ENCODE results near the gene CDK18.
A peak's percentile ranks its signal among the peaks of the same experiment; 100 is the strongest.

Gene CDK18

DNA sequence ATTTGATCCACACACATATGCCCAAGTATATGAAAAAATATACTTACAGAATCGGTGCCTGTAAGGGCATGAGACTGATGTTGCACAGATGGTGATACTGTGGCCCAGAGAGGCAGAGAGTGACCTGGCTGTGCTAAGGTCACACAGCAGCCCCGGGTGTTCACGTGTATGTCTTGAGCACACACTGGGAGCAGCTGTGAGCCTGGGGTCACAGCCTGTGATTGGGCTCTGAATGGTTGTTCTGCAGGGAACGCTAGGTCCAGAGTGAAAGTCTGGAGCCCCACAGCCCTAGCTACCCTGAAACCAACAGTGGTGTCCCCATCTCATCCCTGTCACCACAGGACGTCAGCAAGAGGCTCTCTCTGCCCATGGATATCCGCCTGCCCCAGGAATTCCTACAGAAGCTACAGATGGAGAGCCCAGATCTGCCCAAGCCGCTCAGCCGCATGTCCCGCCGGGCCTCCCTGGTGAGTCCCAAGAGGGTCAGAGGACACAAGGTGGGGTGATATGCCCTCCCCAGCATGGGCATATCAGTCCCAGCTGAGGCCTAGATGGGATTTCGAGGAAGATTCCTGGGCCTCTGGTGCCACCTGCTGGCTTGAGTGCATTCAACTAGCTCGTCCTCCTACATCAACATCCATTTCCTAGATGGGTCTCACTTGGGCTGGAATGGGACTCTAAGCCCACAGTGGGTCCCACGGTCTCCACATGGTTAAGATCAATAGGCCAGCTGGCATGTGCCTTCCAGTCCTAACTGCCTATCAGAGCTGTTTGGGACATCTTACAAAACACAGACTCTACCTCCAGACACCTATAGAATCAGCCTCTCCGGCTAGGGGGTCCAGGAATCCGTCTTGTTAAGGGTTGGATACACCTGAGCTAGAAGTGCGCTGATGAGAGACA is 19.7 kb downstream of the CDK18 start:
- DNase-seq (ENCODE audit: low read depth in 2 of 2), result peak; percentile 67 to 69

DNA sequence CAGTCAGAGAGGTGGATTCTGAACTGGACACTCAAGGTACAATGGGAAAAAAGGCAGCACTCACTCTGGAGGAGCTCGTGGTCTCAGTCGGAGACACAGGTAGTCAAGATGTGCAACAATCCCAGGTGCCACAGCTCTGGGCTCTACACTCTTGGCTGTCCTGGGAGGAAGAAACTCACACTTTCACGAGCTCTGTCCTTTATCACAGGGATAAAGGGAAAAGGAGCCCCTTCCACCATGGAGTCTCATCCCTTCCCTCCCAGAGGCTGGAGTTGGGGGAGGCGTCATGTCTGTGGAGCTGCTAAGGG is 20.3 kb downstream of the CDK18 start:
- DNase-seq (ENCODE audit: low read depth in 2 of 2), result no peak

DNA sequence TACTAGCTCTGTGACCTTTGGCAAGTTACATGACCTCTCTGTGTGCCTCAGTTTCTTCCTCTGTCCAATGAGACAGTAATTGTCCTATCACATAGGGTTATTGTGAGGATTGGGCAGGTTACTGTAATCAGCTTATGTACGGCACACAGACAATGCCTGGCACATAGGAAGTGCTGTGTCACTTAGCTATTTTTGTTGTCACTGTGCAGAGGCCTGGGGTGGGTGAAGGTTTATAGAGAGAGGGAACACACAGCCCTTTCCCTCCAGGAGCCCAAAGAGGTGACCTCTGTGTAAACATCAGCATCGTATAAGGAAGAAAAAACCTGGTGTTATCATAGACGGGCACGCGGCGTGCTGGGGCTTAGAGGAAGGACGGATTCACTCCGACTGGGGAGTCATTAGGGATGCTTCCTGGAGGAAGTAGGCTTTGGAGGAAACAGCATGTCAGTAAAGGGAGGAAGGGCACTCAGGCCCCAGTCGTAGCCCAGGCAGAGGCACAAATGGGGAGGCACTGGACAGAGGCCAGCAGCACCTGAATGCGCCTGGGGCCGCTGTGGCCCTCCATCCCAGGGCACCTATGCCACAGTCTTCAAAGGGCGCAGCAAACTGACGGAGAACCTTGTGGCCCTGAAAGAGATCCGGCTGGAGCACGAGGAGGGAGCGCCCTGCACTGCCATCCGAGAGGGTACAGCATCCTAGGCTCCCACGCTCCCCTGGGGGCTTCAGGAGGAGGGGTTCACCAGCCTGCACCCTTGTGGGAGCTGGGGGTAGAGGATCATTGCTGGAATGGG is 21.2 kb downstream of the CDK18 start:
- DNase-seq (ENCODE audit: low read depth in 2 of 2), result no peak

DNA sequence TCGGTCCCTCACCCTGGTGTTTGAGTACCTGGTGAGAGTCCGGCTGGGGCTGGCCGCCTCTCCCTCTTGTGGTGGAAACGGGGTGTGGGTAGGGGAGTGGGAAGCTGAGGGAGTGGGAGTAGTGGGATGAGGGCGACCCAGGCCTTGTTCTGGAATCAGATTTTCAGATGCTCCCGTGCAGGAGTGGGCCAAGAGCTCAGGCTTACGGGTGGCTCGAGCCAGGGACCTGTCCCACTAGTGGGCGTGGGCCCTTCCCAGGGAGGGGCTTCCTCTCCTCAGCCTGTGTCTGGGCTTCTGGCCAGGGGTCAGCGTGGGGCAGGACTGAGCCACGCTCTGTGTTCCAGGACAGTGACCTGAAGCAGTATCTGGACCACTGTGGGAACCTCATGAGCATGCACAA is 22.0 kb downstream of the CDK18 start:
- no peak for DNase-seq (ENCODE audit: low read depth in 2 of 2)

DNA sequence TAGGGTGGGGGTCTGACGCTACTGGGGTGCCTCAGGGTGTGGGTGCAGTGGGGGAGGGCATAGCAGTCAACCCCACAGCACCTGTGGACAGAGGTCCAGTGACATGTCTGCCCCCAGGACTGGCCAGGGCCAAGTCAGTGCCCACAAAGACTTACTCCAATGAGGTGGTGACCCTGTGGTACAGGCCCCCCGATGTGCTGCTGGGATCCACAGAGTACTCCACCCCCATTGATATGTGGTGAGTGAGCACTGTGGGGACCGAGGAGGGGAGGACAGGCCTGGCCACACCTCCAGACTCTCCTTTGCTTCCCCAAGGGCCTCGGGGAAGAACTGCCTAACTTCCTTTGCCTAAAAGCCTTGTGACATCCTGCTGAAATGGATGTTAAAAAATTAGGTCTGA is 23.5 kb downstream of the CDK18 start:
- DNase-seq (ENCODE audit: low read depth in 2 of 2), result no peak

DNA sequence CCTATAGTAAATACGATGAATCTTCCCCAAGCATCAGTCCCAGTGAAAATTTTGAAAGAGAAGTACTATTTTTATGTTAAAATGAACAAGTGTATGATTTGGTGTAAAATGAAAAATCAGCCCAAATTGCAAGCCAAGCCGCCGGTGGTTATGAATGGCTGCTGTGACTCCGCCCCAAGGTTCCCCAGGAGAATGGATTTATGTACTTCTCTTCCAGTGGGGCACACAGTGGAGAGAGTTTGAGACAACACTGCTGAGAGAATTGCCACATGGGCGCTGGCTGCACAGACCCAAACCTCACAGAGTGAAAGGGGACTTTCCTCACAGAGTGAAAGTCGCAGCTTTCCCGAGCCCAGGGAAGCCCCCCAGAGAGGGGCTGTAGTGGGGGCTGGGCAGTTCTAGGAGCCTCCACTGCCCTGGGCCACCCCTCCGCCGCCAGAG is 24.0 kb downstream of the CDK18 start:
- no peak for DNase-seq (ENCODE audit: low read depth in 2 of 2)

DNA sequence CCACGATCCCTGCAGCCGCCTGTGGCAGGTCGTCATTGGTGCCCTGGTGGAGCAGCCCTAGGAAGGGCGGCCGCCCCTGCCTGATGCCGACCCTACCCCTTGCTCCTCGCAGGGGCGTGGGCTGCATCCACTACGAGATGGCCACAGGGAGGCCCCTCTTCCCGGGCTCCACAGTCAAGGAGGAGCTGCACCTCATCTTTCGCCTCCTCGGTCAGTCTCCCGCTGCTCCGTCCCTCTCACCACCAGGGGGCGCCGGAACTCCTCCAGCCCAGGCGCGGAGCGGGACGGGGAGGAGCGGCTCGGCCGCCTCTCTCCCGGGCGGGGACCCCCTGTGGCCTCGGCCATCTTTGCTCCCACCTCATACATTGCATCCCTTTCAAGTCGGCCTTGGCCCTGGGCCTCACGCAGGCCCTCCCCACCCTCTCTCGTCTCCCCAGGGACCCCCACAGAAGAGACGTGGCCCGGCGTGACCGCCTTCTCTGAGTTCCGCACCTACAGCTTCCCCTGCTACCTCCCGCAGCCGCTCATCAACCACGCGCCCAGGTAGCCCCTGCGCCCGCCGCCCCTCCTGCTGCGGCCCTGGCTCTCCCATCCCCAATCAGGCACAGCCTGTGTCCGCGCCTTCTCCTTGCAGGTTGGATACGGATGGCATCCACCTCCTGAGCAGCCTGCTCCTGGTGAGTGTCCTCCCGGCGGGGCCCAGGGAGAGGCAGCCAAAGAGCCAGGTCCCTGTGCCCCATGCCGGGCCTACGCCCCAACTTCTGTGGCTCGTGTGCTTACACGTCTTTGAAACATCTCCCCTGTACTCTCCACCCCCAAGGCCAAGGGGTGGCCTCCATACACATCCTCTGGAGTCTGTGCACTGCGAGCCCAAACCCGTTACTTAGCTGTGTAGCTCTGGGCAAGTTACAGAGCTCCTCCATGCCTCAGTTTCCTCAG is 24.7 kb downstream of the CDK18 start:
- DNase-seq (ENCODE audit: low read depth in 2 of 2), result peak; percentile 79 to 89

DNA sequence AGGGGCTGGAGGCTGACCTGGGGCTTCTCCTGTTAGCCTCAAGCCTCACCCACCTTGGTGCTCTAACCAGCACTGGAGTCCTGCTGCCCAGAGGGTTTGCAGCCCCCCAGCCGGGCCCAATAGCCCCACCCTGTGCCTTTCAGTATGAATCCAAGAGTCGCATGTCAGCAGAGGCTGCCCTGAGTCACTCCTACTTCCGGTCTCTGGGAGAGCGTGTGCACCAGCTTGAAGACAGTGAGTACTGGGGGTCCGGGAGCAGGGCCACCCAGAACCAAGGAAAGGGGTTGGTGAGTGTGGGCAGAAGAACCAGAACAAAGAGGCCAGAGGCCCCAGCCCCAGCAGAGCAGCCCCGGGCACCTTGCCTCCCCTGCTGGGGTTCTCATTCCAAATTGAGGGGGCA is 25.6 kb downstream of the CDK18 start:
- DNase-seq (ENCODE audit: low read depth in 2 of 2), result no peak

DNA sequence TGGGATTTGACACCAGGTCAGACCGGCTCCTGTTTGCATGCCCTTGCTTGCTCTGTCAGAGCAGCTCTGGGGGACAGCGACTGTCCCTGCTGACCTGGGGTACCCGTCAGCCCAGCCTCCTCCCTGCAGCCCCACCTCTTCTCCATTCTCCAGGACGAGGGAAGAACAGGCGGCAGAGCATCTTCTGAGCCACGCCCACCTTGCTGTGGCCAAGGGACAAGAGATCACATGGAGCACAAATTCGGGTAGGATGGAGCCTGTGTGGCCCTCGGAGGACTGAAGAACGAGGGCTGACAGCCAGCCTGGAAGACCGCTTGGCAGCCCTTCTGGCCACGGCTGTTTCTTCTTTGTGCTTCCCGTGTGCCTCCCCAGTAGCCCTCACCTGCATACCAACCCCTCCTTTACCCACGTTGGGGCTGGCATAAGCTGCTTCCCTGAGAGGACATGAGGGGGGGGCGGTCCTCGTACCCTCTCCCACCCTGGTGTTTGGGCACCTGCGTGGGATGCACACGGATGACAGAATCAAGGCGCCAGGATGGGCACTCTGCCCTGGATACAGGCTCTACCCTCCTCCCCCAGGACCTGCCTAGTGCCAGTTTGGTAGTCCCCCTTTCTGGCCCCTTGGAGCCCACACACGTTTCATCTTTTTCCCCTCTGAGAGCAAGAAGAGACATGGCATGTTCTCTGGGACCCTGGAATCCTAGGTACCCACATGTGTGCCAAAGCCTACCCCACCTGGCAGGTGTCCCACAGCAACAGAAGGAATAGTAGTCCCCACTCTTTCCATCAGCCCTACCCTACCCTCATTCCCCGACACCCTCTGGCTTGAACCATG is 26.9 kb downstream of the CDK18 start:
- no peak for DNase-seq (ENCODE audit: low read depth in 2 of 2)

DNA sequence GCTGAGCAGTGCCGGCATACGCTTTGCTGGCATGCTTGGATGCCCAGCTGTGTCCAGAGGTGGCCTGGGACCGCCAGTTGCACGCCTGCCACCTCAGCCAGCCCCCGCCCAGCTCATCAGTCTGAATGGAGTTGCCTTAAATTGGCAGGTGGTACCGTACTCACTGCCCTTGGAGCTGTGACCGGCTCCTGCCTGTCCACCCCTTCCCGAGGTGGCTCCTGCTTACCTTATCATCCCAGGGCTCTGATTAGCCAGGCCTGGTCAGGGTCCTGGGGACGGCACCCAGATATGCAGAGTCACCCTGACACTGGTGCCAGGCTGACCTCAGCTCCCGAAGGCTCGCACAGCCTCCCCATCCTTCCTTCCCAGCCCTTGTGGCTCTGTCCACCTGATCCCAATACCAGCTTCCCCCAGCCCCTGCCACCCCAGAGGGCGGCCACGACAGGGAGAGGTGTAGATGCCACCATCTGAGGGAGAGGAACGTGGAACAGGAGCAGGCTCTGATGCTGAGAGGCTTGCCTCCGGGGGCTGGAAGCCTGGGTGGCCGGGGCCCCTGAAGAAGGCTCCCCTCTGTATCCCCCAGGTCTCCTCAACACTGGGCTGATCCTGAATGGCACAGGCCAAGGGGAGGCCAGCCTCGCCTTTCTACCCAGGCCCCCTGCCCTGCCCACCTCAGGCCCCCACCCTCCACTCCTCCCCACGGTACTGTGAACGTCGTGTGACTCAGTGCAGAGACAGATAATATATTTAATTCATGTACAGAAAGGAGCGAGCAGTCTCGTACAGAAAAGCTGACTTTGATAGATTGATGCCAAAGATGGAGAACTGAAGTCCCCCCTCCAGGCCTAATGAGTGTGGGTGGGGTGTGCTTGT is 27.8 kb downstream of the CDK18 start:
- DNase-seq (ENCODE audit: low read depth in 2 of 2), result no peak

DNA sequence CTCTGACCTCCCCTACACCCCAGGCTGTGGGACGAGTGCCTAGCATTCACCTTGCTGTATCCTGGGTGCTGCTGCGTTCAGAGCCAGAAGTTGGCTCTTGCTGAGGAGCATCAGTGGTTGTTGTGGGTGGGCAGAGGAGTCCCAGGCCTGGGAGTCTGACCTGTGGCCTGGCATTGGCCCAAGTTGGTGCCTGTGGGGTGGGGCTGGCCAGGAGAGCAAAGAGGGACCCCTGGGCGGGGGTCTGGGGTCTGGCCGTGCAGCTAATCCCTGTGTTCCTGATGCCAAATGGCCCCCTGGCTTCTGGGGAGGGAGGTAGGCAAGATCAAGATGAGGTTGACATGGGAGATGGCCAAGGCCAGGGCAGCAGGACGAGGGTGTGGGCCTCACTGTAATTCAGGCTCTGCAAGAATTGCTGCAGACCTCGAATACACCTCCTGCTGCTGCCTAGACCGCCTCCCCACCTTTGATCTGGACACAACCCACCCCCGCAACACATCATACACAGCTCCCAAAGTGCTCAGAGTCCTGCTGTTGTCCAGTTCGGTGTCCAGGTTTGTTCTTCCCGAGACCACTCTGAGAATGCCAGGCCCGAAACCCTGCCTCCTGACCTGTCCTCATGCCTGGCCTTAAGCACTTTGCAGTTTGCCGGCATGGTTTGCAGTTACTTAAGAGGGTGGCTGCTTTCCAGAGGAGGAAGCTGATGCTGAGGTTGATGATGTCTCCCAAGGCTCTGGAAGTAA is 28.7 kb downstream of the CDK18 start:
- no peak for DNase-seq (ENCODE audit: low read depth in 2 of 2)

DNA sequence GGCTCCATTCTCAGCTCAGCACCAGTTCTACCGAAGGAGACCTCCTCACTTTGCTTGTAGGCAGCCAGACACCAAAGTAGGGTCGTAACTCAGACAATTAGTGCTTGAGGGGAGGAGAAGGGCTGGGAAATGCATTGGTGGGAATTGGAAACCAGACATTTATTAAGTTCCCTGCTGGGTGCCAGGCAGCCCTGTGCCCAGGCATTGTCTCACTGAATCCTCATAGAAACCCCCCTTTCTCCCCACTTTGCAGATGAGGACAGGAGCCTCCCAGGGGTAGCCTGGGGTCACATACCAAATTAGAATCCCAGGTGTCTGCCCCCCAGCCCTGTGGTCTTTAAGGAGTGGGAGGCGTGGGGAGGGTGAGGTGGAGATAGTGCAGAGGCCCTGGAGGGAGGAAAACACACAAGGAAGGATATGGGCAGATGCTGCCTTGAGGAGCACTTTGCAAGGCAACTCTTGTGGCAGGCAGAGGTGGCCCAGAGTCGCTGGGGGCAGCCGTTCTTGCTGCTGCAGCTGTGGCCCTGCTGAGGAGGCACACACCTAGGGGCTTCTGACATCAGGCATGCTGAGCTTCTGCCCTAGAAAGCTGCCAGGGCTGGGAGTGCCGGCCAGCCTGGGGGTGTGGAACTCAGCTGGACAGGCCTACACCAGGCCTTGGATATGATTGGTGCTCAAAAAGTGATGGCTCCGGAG is 29.4 kb downstream of the CDK18 start:
- no peak for DNase-seq (ENCODE audit: low read depth in 2 of 2)

DNA sequence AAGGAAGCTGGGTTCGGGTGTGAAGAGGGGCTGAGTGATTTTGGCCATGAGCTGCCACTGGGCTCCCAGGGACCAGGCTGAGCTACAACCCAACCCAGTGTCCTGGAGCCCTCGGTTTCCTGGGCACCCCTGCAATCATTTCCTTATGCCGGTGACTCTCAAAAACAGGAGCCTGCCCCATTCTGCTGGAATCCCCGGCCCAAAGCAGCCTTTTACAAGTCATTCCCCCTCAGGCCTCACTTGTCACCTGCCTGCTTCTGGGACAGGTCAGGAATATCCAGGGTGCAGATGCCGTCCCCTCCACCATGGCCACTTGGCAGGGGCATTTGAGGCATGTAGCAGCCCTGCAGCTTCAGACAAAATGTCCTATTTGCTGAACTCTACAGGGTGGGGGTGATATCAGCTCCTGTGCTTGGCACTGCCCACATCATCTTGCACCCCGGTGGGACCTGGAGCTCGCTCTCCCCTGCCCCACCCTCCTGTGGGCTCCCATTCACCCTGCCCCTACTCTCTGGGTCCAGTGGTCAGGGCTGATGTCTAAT is 30.0 kb downstream of the CDK18 start:
- DNase-seq (ENCODE audit: low read depth in 2 of 2), result no peak

DNA sequence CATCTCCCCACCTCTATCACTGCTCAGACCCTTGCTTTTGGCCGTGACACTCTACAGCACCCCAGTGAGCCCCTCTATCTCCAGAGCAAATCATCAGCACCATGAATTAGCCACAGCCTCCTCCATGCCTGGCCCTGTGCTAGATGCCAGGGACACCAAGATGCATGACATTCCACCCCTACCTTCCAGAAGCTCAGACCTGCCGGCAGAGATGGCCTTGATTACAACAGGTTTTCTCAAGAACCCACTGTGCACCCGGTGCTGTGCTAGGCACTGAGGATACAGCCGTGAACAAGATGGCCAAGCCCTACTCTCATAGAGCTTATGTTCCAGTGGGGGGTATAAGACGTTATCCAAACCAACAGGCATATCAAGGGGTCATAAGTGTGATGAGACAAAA is 30.6 kb downstream of the CDK18 start:
- no peak for DNase-seq (ENCODE audit: low read depth in 2 of 2)

DNA sequence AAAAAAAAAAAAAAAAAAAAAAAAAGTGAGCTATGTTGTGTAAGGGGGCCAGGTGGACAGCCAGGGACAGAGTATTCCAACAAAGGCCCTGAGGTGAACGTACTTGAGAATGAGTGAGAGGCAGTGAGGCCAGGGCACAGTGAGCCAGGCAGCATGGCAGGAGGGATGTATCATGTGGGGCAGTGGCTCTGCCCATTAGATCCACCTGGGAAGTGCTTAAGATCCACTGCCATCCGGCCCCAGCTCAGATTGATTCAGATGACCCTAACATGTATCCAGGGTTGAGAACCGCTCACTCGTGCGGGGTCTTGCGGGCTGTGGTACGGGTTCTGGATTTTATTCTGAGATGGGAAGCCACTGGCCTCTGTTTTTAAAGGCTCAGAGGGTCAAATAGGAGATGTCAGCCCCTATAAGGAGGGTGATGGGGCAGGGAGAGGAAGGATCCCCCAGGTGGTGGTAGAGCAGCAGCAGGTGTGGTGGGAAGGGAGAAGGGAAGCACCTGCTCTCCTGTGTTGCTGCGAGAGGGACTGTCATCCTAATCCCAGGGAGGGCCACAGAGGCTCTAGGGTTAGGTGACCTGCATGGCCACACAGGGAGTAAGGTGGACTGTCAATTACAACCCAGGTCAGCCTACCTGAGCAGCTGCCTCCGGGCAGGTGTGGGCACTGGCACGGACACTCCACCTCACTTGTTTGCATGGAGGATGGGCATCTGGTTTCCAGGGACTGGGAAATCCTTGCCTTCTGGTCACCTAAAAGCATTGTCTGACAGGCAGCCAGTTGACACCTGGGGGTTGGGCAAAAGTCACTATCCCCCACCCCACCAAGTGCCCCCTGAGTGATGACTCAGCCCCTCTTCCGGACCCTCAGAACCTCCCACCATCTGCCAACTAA is 31.6 kb downstream of the CDK18 start:
- DNase-seq (ENCODE audit: low read depth in 2 of 2), result no peak

DNA sequence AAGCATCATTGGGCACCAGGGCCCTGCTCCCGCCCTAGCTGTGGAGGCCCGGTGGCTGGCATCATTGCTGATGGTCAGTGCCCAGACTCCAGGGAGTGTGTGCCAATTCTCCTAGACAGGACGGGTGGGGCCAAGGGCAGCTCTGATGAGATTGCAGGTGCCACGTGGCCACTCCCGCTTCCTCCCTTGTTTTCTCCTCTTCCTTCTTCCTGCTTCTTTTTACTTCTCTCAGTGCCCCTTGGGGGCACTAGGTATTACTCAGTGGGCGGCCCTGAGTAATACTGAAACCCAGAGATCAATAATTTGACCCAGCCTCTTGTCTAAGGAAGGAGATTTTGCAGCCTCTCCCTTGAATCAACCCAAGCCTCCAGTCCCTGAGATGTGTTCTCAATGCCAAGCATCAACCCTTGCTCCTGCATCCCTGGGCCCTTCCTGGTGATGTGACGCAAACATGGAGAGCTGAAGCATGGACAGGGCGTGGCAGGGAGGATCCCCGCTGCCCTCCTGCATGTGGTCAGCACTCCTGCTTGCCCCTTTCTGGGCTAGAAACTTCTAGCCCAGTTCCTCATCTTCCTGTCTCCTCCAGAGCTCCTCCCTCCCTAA is 32.4 kb downstream of the CDK18 start:
- DNase-seq (ENCODE audit: low read depth in 2 of 2), result no peak

DNA sequence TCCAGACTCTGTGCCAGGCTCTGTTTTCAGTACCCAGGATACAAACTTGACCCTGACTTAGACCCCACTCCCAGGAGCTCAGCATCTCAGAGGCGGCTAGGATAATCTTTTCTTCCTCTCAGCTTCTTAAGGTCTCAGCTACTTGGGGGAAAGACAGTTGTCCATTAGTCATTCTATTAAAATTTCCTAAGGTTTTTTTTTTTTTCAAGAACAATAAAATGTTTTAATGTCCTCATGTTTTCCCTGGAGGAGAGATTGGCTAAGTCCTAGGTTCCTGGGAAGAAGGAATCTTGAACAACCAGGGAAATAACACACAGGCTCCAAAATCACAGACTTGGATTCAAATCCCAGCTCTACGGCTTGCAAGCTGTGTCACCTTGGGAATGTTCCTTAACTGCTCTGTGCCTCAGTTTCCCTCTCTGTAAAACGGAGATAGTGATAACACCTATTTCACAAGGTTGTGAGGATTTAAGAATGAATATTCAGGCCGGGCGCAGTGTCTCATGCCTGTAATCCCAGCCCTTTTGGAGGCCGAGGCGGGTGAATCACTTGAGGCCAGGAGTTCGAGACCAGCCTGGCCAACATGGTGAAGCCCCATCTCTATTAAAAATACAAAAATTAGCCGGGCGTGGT is 33.0 kb downstream of the CDK18 start:
- no peak for DNase-seq (ENCODE audit: low read depth in 2 of 2)

Measured in stimulated activated CD4-positive, alpha-beta T cell treated with anti-CD3 and anti-CD28 coated beads, Interleukin-1b, Interleukin-23, amount 100 ng/mL, for 4 hours (primary cell).